Inferior parietal cortex (tissue), 1 donor: ENCODE results near the gene NIPSNAP3A.
"Not testable (repeated sequence)": the region's sequence is repeated elsewhere in the genome, so short reads cannot be mapped to it uniquely, and the experiment has no call there.

Experiments
- DNase-seq: peaks from one replicate; pipeline ENCODE4 v3.0.0-alpha.2; 2016; ENCODE audit errors: extremely low spot score

Gene NIPSNAP3A

GRCh38 chr9:104747565-104748358, at the start of gene NIPSNAP3A:
Gene NIPSNAP3A, plus strand, starts transcription at chr9:104747683. Its CDS starts 110 bp downstream, at chr9:104747793.
- DNase-seq: peak; percentile 80

GRCh38 chr9:104700306-104700705, 47.2 kb upstream of the NIPSNAP3A start:
- no peak for DNase-seq

- DNase-seq: not testable (repeated sequence)
Observed at GRCh38 chr9:104708737-104709136, 38.7 kb upstream of the NIPSNAP3A start.

- no peak for DNase-seq
Observed at GRCh38 chr9:104711604-104712003, 35.9 kb upstream of the NIPSNAP3A start.

GRCh38 chr9:104725014-104725413, 22.5 kb upstream of the NIPSNAP3A start:
- DNase-seq: no peak

GRCh38 chr9:104738452-104738851, 9.0 kb upstream of the NIPSNAP3A start:
- DNase-seq: no peak

- no peak for DNase-seq
Observed at GRCh38 chr9:104740621-104741020, 6.9 kb upstream of the NIPSNAP3A start.

- peak; percentile 84 for DNase-seq
Observed at GRCh38 chr9:104743376-104743985, 4.0 kb upstream of the NIPSNAP3A start.

GRCh38 chr9:104745852-104746251, 1.6 kb upstream of the NIPSNAP3A start:
- no peak for DNase-seq

- DNase-seq: no peak
Observed at GRCh38 chr9:104746285-104746684, 1.2 kb upstream of the NIPSNAP3A start.

GRCh38 chr9:104746798-104747197, 685 bp upstream of the NIPSNAP3A start:
- no peak for DNase-seq

- no peak for DNase-seq
Observed at GRCh38 chr9:104747245-104747564, 278 bp upstream of the NIPSNAP3A start.

- DNase-seq: no peak
Observed at GRCh38 chr9:104748359-104749031, 1.0 kb downstream of the NIPSNAP3A start.

GRCh38 chr9:104750185-104750767, 2.8 kb downstream of the NIPSNAP3A start:
- no peak for DNase-seq

GRCh38 chr9:104758974-104759373, 11.5 kb downstream of the NIPSNAP3A start:
- no peak for DNase-seq

- DNase-seq: no peak
Observed at GRCh38 chr9:104765138-104765537, 17.7 kb downstream of the NIPSNAP3A start.

GRCh38 chr9:104766025-104766424, 18.5 kb downstream of the NIPSNAP3A start:
- DNase-seq: no peak

GRCh38 chr9:104767507-104767906, 20.0 kb downstream of the NIPSNAP3A start:
- no peak for DNase-seq

GRCh38 chr9:104769029-104769428, 21.5 kb downstream of the NIPSNAP3A start:
- DNase-seq: not testable (repeated sequence)

GRCh38 chr9:104769655-104770054, 22.2 kb downstream of the NIPSNAP3A start:
- no peak for DNase-seq

GRCh38 chr9:104772714-104773510, 25.4 kb downstream of the NIPSNAP3A start:
- no peak for DNase-seq

- DNase-seq: no peak
Observed at GRCh38 chr9:104774132-104774531, 26.6 kb downstream of the NIPSNAP3A start.
